Femur (tissue), 1 donor: ENCODE measurements around the gene NLGN3.
"Not testable (repeated sequence)": the region's sequence is repeated elsewhere in the genome, so short reads cannot be mapped to it uniquely, and the experiment has no call there.

Experiments used
- DNase-seq: peaks from one replicate; pipeline ENCODE4 v3.0.0-alpha.2; 2017

Gene NLGN3

GRCh38 chrX:71173440-71173839, 28.8 kb downstream of the NLGN3 start:
- no peak for DNase-seq

GRCh38 chrX:71174795-71175194, 30.2 kb downstream of the NLGN3 start:
- DNase-seq = no peak

GRCh38 chrX:71175531-71175930, 30.9 kb downstream of the NLGN3 start:
- DNase-seq = no peak

DNA sequence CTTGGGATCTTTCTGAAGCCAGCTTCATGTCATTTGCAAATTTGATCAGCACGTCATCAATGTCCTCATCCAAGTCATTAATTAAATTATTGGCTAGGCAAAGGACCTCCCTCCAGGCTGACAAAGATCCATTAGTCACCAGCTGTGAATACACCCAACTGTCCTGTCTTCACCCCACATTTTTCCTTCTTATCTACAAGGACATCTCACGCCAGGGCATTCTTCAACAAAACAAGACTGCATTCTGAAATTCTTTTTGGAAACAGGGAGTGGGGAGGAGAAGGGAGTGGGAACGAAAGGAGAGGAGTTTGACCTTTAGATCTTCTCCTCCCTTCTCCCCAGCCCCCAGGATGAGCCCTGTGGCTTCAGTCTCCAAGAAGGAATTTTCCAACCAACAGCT, 32.7 kb downstream of the NLGN3 start:
- no peak for DNase-seq

- peak; percentile 59 for DNase-seq
Observed at GRCh38 chrX:71178908-71179307, 34.3 kb downstream of the NLGN3 start.

GRCh38 chrX:71180579-71181265, 36.1 kb downstream of the NLGN3 start:
- not testable (repeated sequence) for DNase-seq

- peak; percentile 35 for DNase-seq
Observed at GRCh38 chrX:71181558-71181909, 36.9 kb downstream of the NLGN3 start.

- DNase-seq = peak; percentile 95
Observed at GRCh38 chrX:71181910-71182799, 37.5 kb downstream of the NLGN3 start.

DNA sequence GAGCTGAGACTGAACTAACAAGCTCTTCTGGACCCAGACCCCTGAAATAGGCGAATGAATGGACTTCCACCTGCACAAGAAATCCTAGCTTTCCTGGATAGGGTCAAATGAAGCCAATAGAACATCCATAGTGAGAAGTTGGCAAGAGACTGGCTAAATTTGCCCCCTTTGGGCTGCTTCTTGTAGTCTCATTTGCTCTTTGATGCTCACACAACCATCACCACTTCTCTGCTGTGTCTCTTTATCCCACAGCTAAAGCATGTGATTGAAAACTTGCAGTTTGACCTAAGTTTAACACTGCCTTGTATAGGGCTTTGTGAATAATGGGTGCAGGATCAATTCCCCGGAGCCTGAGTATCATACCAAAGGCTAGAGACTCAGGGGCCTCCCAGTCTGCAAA, 38.2 kb downstream of the NLGN3 start:
- DNase-seq = no peak

DNA sequence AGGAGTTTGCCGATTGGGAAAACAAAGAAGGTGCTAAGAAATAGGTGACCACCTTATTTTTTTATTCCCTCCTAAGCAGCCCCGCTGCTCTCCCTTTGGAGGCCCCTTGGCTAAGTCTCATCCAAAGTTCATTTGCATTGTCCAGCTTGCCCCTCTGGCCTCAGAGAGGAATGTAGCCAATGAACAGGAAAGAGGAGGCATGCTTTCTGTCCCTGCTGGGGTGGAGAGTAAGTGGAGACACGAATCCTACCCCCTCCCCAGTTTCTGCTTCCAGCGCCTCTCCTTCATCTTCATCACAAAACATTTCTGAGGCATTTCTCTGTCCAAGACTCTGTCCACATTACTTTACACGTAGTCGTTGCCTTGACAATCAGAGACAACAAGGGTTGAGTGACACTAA, 38.7 kb downstream of the NLGN3 start:
- peak; percentile 40 for DNase-seq

GRCh38 chrX:71184092-71184491, 39.5 kb downstream of the NLGN3 start:
- no peak for DNase-seq

DNA sequence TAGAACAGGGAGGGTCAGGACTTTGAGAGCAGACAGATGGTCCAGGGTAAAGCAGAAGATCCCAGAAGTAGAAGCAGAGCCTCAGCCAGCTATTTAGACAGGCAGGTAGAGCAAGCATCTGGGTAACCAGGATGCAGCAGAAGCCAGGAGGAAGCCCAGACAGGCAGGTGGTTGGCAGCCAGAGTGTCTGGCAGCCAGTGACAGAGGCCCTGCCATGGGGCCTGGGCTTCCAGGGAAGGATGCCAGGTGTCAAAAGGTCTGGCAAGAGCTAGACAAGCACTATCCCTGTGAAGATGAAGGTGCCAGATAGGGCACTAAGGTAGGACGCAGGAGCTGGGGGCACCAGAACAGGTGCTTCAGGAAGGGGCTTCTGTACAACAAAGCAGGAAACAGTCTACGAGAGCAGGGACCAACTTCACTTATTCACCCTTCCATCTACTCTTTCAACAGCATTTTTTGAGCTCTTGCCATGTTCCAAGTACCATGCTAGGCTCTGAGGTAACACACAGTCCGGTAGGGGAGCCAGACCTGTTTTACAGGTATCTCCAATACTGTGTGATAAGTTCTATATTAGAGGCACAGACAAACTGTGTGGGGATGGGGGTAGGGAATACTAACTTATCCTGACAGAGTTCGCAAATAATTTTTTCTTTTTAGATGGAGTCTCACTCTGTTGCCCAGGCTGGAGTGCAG, 40.3 kb downstream of the NLGN3 start:
- DNase-seq = no peak

- no peak for DNase-seq
Observed at GRCh38 chrX:71191248-71191647, 46.6 kb downstream of the NLGN3 start.

GRCh38 chrX:71195964-71196649, 51.5 kb downstream of the NLGN3 start:
- no peak for DNase-seq

- no peak for DNase-seq
Observed at GRCh38 chrX:71198066-71198465, 53.4 kb downstream of the NLGN3 start.

- DNase-seq = no peak
Observed at GRCh38 chrX:71199252-71200008, 54.8 kb downstream of the NLGN3 start.

DNA sequence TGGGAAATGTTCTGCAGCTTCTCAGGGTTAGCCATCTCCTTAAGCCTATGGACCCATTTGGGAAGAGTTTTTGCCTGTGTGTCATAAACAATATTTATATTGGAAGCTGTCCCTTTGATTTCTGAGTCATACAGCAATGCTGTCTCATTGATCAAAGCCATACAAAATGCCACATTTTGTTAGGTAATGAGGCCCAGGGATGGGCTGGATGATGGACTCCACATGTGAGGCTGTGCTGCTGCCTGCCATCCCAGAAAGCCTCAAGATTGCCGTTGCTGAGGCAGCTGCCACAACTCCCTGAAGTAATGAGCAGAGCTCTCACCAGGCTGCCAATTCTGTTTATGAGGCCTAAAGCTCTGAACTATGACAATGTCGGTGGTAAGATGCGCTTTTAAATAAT, 66.2 kb downstream of the NLGN3 start:
- no peak for DNase-seq

GRCh38 chrX:71212536-71212935, 67.9 kb downstream of the NLGN3 start:
- DNase-seq = no peak

DNA sequence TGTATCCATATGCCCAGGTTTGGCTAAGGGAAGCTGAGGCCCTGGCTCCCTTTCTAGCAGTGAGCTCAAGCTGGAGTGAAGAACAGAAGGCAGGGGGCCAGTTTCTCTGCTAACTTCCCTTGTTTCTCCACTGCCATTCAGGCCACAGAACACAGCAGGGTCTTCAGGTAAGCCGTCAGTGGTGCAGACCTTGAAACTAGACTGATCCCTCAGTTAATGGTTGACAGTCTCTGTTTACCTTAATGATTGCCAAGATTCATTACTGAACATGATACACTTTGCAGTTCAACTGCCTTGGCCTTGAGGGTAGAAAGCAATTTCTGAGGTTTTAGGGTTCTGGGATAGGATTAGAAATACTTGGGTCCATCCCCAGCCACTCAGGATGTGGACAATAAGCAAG, 69.5 kb downstream of the NLGN3 start:
- DNase-seq = no peak

DNA sequence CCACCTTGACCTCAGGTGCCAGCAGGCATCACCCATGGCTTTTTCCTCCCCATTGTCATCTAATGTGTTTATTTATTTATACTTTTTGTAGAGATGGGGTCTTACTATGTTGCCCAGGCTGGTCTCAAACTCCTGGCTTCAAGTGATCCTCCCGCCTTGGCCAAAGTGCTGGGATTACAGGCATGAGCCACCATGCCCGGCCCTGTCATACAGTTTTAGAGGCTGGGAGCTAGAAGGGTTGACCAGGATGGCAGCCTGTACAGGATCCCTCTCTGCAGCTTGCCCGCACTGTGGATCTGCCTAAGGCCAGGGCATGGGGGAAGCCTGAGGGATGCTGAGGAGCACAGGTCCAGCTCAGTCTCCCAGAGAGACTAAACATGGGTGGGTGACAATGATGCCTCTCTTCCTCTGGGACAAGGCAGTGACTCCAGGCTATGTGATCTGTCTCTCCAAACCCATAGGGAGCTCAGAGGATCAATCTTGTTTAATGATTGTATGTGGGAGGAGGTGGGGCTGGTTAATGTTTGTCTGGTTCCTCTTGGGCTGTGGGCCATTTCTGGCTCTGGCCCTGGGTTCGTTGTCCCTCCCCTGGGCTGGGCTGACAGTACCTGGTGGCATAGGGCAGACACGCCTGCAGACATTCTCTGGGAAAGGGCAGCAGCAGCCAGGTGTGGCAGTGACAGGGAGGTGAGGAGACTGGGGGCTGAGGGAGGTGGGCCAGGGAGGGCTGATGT, 70.1 kb downstream of the NLGN3 start:
- DNase-seq = no peak

GRCh38 chrX:71215338-71215912, 70.8 kb downstream of the NLGN3 start:
- no peak for DNase-seq
